H1 (cell line): ENCODE results near the gene GAPDH. TPM values are rescaled to one million over a fixed set of nuclear protein-coding genes. Genes with fewer than 3 reads are reported as not detected.

Experiments used
- CHD7 ChIP-seq: fragments of 300-600 bp; sonication (generic); IDR thresholded peaks from 2 replicates; pipeline ENCODE4 v1.7.1; 2012; ENCODE audit warnings: low read length, moderate library complexity, mild to moderate bottlenecking, inconsistent platforms; ENCODE audit not compliant: insufficient replicate concordance
- polyA plus RNA-seq, 7 experiments: library from polyadenylated mRNA; depleted of rRNA in 3 of 7; stranded (reverse) in 5 of 7; unstranded in 2 of 7; fragments of >200 nt in 5 of 7; fragments of 200-250 nt in 2 of 7; gene quantifications; 1 replicate in 5 of 7; 2 replicates in 1 of 7; 4 replicates in 1 of 7; pipeline versions ENCODE4 v1.2.1 to v1.2.3, GENCODE V29; 2011 to 2013; ENCODE audit warnings: missing spikeins in 2 of 7, mixed read lengths in 2 of 7
- total RNA-seq: library from RNA; stranded (reverse); fragmentation: NEBNext Ultra II Directional; extraction: Animal tissue kit (Norgen Biotek cat#: 25700); gene quantifications from 2 replicates; pipeline ENCODE4 v1.2.1, GENCODE V29; 2021

The GAPDH gene
- total and polyA plus RNA-seq, 2 of the 8 experiments (the other 6 are each of a cell fraction or from before 2014, with no cell fraction given): 5,175 to 15,878 TPM

DNA sequence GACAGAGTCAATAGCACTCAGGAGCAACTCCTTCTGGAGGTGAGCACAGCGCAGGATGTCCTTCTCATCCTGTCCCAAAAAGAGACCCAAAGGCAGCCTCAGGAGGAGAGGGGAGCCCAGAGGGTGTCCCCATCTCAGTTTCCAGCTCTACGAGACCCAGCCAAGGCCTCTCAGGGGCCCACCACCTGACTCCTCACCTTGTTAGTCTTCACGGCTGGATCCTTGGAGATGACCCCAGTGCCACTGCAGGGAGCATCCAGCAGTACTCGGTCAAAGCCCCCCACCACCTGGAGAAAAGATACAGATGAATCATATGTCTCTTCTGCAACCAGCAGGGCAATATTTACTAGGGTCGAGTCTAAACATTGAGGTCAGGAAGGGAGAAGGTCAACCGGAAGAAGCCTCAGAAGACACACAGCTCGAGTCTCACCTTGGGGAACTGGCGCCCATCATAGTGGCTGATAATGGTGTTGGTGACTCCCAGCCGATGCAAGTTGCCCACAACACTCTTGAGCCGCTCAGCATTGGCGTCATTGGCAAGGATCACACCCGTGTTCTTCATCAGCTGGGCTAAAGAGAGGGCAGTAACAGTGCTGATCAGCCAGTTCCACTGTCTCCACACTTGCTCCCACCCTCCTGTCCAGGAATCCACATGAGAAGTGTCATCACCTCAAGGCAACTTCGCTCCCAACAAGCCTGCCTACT lies 26.3 kb downstream of the GAPDH start (continued):
- TF ChIP-seq CHD7: no peak
